Fibroblast of skin of scalp (primary cell): ENCODE data around the gene CFAP46.
"Not testable (repeated sequence)": the region's sequence is repeated elsewhere in the genome, so short reads cannot be mapped to it uniquely, and the experiment has no call there.

Experiments used
- DNase-seq: peaks from one replicate; pipeline ENCODE4 v3.0.0-alpha.2; 2013

CFAP46 gene

DNA sequence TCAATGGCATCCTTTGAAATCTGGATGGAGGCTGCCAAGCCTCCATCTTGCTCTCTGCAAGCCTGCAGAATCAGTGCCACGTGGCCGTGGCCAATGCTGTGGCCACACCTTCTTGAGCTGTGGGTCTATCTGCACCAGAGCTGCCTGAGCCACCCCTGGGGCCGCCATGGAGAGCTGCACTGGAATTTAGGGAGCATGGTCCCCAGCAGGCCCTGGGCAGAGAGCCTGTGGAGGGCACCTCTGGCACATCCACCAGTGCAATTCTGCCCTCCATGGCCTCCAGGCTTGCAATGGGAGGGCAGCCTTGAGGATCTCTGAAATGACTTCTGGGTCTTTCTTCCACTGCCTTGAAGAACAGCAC is 100.8 kb downstream of the CFAP46 start:
- no peak for DNase-seq

DNA sequence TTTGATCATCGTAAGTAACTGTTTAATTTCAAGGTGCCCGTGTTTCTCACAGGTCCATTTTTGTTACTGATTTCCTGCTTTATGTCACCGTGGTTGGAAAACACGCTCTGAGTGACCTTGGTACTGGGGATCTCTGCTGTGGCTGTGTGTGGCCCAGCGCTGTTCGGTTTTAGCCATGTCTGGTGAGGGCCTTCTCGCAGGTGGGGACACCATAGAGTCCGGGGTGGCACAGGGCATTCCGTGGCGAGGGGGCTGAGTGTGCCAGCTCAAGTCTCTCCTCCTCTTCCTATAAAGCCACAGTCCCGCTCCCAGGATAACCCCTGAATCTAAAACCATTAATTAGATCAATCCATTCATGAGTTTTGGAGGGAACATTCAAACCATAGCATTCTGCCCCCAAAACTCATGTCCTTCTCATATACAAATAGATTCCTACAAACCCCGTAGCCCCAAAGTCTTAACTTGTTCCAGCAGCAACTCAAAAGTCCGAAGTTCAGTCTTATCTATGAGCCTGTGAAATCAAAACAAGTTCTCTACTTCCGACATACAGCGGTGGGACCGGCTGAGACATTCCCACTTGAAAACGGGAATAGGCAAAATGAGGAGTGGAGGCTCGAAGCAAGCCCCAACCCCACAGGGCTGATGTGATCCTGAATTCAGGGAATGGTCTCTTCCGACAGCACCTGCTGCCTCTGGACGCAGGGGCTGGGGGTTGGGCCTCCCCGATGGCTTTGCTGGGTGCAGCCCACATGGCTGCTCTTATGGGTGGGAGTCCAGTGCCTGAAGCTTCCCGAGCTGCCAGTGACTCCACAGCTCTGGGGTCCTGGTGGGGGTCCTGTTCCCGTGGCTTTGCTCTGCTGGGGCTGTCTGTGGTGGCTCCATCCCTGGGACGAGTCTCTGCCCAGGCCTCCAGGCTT is 101.4 kb downstream of the CFAP46 start:
- DNase-seq = no peak

GRCh38 chr10:132839061-132839460 is 103.3 kb downstream of the CFAP46 start:
- DNase-seq = no peak

GRCh38 chr10:132838346-132838970 is 103.9 kb downstream of the CFAP46 start:
- no peak for DNase-seq

- no peak for DNase-seq
These were observed 104.5 kb downstream of the CFAP46 start for GRCh38 chr10:132837905-132838304.

DNA sequence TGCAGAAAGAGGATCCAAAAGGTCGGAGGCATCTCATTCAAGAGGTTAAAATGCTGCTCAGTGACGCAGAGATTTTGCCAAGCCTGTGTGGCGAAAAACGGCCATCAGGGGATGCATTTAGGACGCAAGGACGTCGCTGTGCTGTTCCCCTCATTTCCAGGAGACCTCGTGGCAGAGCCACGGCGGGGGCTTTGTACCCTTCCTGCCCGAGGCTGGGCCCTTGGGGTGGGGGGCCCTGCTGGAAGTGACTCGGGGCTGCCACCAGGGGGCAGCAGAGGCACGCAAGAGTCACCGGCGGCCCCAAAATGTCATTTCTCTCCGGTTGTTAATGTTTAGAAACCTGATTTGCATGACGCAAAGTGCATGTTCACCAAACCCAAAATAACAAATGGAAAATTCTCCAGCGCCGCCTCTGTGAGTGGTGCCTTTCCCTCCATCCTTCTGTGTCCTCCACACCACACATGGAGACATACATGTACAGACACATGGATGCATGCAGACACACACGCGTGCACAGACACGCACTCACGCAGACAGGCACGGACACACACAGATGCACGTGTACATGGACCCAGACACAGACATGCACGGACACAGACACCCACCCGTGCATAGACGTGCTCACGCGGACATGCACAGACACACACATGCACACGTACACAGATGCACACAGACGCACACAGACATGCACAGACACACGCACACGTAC is 105.4 kb downstream of the CFAP46 start:
- DNase-seq = peak; percentile 22

DNA sequence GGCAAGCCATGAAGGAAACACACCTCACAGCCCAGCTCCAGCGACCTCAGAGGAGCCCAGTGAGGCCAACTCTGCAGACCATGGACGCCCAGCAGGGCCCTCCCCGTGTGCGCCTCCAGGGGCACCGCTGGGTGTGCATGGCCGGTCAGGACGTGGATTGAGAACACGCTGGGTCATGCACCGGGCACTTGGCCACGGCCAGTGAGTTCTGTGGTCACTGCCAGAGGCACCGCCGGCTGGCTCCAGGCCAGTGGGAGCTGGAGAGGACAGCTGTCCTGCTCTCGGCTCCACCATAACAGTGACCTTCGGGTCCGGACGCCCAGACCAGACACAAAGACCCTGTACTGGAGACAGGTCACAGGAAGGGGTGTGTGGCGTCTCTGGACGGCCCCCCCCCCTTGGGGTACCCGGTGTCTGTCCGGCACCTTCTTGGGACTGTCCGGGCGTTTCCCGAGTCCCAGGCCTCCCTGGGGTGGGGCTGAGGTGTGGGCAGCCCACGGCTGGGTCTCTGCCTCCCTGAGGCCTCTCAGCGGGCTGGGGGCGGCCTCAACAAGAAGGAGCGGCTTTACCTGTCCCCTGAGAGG is 106.0 kb downstream of the CFAP46 start:
- no peak for DNase-seq

GRCh38 chr10:132835848-132836233 is 106.5 kb downstream of the CFAP46 start:
- no peak for DNase-seq

DNA sequence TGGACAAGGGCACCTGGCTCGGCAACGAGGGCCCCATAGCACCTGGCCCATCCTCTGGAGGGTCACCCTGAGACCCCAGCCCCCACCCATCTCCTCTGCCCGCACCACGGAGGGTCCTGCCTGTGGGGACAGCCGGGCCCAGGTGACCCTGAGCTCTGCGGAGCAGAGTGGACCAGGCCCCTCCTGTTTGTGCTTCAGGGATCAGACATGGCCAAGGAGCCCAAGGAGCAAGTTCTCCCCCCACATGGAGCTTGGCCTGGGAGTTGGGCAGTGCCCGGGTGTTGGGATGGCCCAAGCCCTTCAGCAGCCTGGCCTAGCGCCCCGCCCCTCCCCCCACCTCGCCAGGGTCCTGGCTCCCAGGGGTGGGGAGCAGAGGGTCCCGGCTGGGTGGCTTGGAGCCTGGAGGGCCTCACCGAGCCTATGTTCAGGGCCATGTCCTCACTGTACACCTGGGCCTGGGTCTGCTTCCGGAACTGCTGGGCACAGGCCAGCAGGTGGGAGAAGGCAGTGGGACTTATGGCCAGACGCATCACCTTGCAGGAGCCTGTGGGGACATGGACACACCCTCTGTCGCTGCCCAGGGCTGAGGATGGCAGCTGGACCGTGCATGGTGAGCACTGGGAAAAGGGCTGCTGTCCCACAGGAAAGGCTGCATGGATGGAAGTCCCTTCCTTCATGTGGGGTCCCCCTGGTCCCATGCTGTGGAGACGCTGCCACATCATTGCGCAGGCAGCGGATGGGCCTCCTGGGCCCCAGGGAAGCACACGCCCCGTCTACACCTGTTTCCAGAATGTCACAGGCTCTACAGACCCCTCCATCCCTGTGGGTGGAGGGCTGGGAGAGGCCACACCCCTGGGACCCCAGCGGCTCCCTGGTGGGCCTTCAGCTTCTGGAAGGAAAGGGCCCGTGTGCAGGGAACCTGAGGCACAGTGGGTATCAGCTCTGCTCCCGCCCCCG is 107.2 kb downstream of the CFAP46 start:
- DNase-seq = no peak

GRCh38 chr10:132834311-132834761 is 108.0 kb downstream of the CFAP46 start:
- no peak for DNase-seq

DNA sequence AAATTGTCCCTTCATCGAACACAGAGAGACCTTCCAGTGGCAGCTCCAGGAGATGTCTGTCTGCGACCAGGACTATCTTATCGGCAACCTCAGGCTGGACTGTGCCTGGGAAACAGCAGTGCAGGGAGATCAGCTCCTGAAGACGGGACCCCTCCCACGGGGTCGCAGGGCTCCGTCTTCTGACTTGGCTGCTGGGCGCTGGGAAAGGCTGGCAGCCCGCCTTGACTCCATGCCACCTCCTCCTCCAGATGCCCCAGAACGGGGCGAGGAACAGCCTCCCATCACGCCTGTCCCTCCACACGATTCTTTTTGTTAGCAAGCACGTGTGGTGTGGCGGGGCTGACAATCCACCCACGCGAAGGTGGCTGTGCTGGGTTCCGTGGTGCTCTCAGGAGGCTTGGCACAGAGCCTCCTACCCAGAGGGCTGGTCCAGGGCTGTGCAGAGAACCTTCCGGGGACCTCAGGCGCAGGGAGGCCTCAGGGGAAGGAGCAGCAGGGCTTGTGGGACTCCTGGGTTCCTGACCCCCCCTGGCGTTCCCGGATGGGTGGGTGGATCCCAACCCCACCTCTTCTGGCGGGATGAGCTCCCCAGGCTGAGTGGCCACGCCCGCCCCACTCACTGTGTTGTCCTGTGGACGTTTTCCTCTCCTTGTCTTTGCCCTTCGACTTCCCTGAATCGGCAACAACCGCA is 108.8 kb downstream of the CFAP46 start:
- DNase-seq = no peak

- no peak for DNase-seq
These were observed 110.0 kb downstream of the CFAP46 start for GRCh38 chr10:132832186-132832969.

GRCh38 chr10:132829403-132829802 is 113.0 kb downstream of the CFAP46 start:
- no peak for DNase-seq

DNA sequence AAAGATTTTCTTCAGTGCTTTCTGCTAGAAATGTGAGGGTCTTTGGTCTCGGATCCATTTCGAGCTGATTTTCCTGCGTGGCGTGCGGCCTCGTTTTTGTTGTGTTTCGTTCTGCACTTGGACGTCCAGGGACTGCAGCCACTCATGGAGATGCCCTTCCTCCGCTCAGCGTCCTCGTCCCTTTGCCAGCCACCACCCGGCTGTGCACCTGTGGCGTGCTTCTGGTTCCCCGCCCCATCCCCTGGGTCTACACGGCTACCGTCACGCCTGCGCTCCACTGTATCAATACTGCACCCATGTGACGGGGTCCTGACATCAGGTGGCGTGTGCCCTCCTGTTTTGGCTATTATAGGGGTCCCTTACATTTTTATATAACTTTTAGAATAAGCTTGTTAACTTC is 113.7 kb downstream of the CFAP46 start:
- DNase-seq = no peak

DNA sequence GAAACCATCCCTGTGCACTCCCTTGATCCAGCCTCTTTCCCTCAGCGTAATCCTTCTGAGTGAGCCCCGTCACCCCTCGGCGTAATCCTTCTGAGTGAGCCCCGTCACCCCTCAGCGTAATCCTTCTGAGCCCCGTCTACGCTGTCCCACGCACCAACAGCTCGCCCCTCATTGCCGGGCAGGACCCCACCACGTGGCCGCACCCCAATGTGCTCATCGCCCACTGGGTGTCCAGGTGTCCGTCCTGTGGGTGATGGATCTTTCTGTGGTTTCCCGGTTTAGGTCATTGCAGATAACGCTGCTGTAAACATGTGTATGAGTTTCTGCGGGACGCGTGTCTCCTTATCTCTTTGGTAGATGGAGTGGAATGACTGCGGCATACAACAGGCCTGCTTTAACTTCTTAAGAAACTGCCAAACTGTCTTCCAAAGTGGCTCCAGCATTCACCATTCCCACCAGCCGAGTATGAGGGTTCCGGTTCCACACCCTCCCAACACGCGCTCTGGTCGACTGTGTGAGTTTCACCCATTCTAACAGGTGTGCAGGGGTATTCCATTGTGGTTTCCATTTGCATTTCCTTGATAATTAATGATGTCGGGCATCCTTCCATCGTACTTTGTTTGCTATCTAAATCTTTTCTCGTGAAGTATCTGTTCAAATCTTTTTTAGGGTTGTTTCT is 114.4 kb downstream of the CFAP46 start:
- DNase-seq = no peak

DNA sequence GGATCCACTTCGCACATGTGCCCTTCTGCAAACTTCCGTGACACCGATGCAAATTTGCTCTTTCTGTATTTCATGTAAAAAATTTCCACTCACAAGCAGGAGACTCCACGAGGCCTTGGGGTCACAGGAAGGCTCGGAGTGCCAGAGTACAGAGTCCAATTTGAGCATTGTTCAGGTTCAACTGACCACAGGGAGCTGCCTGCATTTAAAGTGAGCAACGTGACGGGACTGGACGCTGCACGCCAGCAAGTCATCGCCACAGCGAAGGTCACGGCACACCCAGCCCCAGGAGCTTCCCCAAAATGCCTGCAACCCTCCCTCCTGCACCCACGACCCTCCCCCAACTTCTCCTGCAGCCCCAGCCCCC is 115.0 kb downstream of the CFAP46 start:
- DNase-seq = no peak

DNA sequence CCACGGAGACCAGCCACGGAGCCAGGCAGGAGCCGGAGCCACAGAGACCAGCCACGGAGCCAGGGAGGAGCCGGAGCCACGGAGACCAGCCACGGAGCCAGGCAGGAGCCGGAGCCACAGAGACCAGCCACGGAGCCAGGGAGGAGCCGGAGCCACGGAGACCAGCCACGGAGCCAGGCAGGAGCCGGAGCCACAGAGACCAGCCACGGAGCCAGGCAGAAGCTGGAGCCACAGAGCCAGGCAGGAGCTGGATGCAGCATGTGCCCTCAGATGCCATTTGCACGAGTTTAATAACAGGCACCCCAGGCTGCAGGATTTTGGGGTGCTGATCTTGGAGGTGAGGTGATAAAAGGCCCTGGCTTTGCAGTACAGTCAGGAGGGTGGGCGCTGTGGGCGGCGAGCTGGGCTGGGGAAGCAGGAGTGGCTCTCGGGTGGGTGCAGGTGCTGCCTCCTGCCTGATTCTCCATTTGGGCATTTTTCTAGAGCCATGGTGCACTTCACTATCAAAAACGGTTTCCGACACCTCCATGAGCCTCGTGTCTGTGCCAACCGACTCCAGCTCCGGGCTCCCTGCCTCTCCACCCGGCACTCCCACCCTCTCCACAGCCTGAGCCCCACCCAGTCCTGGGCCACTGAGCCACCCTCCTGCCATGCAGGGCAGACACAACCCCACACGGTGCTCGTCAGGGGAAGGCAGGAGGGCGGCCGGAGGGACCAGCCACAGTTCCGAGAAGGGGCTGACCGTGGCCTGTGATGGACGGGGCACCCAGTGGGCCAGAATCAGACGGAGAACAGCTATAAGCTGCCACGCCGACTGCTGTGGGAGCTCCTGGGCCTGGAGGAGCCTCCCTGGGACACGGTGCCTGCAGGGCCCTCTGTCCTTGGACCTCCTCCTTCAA is 115.6 kb downstream of the CFAP46 start:
- DNase-seq = no peak

GRCh38 chr10:132825783-132826523 is 116.4 kb downstream of the CFAP46 start:
- DNase-seq = not testable (repeated sequence)
